ENCODE results near the gene TSKU. TPM values are rescaled to one million over a fixed set of nuclear protein-coding genes. Genes with fewer than 3 reads are reported as not detected.

Gene TSKU
- total RNA-seq, 1 donor from 2014 or later: 84.0 TPM

DNA sequence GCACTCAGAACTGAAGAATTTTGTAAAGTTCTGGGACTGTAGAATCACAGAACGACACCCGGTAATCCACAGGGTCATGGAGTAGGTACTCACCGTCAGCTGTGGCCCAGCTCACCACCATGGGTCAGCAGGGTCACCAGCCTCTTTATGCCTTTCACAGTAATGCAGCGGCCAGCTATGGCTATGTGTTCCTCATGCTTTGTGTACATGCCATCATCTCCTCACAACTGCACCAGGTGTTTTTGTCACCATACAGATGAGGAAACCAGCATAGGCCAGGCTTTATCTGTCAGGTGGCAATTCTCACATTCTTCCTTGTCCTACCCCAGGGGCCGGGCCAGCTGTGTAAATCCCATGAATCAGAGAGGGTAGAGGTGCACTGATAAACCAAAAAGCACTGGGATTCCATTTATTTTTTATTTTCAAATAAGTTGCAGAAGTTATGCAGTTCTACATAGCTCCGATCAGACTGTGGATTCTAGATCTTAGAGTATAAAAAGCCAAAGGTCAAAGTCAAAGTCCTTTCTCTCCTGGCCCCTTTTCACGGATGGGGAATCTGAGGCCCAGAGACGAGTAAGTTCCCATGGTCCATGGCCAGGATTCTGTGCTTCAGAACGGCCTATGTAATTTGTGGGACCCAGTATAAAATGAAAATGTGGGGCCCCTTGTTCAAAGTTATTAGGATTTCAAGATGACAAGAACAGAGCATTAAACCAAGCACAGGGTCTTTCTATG is 17.5 kb downstream of the TSKU start:
- Mint-ChIP-seq H3K27ac (ENCODE audit: unreplicated experiment) (no peak overlapping the region), H3K27me3 (ENCODE audit: unreplicated experiment) (no peaks in the 10 kb centered on the region), H3K4me3 (ENCODE audit: unreplicated experiment) (no peak overlapping the region), H3K4me1 (ENCODE audit: unreplicated experiment) (peaks cover 72% of the 10 kb centered on the region), H3K9me3 (ENCODE audit: unreplicated experiment) (no peaks in the 10 kb centered on the region), H3K36me3 (ENCODE audit: unreplicated experiment) (peaks cover 23% of the 10 kb centered on the region)
- DNase-seq (ENCODE audit: extremely low spot score, unreplicated experiment): peak; percentile 25
- TF ChIP-seq, protein P1, sequence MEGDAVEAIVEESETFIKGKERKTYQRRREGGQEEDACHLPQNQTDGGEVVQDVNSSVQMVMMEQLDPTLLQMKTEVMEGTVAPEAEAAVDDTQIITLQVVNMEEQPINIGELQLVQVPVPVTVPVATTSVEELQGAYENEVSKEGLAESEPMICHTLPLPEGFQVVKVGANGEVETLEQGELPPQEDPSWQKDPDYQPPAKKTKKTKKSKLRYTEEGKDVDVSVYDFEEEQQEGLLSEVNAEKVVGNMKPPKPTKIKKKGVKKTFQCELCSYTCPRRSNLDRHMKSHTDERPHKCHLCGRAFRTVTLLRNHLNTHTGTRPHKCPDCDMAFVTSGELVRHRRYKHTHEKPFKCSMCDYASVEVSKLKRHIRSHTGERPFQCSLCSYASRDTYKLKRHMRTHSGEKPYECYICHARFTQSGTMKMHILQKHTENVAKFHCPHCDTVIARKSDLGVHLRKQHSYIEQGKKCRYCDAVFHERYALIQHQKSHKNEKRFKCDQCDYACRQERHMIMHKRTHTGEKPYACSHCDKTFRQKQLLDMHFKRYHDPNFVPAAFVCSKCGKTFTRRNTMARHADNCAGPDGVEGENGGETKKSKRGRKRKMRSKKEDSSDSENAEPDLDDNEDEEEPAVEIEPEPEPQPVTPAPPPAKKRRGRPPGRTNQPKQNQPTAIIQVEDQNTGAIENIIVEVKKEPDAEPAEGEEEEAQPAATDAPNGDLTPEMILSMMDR (IDR thresholded peaks at IDR 0.05): no peak

DNA sequence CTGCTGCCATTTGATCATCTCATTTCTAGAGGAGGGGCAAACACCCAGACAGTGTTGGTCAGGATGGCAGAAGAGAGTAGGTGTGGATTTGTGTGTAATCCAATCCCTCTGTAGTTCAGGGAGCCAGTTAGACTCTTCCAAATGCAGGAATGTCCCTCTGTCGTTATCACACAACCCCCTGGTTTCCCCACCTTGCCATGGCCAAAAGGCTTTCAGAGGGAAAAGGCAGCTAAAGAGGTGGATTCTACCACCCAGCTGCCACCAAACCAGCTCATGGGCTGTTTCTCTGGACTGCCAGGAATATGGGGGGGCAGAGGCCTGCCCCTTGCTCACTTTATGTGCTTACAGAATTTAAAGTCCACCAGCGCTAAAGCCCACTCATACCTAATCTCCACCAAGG is 18.1 kb downstream of the TSKU start:
- H3K4me1 Mint-ChIP-seq (ENCODE audit: unreplicated experiment): peaks cover 72% of the 10 kb centered on the region
- H3K4me3 Mint-ChIP-seq (ENCODE audit: unreplicated experiment): no peak overlapping the region
- peaks cover 17% of the 10 kb centered on the region for H3K36me3 Mint-ChIP-seq (ENCODE audit: unreplicated experiment)
- TF ChIP-seq, protein P1 (IDR thresholded peaks at IDR 0.05): no peak
- H3K9me3 Mint-ChIP-seq (ENCODE audit: unreplicated experiment): no peaks in the 10 kb centered on the region
- no peak overlapping the region for H3K27ac Mint-ChIP-seq (ENCODE audit: unreplicated experiment)
- peak; percentile 51 for DNase-seq (ENCODE audit: extremely low spot score, unreplicated experiment)
- no peaks in the 10 kb centered on the region for H3K27me3 Mint-ChIP-seq (ENCODE audit: unreplicated experiment)

DNA sequence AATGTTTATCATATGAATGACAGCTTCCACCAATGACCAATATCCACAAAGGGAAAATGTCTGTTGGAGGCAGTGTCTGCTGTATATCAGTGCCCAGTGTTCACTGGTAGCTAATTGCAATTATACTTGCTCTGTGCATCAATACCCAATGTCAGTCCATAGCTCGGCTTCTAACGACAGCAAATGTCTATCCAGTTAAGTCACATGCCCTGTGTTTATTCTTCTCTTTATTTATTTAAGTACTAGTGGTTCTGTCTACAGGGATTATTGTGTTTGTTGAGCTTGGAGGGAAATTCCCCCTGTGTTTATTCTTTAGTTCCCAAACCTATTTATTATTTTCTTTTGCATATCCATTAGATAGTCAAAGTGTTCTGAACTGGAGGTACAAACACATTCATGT is 18.6 kb downstream of the TSKU start:
- TF ChIP-seq, protein P1 (IDR thresholded peaks at IDR 0.05): no peak
- Mint-ChIP-seq H3K9me3 (ENCODE audit: unreplicated experiment) (no peaks in the 10 kb centered on the region), H3K36me3 (ENCODE audit: unreplicated experiment) (peaks cover 15% of the 10 kb centered on the region), H3K27ac (ENCODE audit: unreplicated experiment) (no peak overlapping the region), H3K27me3 (ENCODE audit: unreplicated experiment) (no peaks in the 10 kb centered on the region), H3K4me3 (ENCODE audit: unreplicated experiment) (no peak overlapping the region), H3K4me1 (ENCODE audit: unreplicated experiment) (peaks cover 77% of the 10 kb centered on the region)
- DNase-seq (ENCODE audit: extremely low spot score, unreplicated experiment): no peak

DNA sequence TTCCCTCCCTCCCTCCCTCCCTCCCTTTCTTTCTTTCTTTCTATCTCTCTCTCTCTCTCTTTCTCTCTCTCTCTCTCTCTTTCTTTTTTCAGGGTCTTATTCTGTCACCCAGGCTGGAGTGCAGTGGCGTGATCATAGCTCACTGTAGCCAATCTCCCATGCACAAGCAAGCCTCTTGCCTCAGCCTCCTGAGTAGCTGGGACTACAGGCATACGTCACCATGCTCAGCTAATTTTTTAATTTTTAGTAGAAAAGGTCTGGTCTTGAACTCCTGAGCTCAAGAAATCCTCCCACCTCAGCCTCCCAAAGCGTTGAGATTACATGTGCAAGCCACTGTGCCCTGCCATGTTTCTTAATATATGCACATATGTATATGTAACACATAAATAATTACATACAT is 19.0 kb downstream of the TSKU start:
- Mint-ChIP-seq H3K9me3 (ENCODE audit: unreplicated experiment) (no peaks in the 10 kb centered on the region), H3K4me3 (ENCODE audit: unreplicated experiment) (no peak overlapping the region), H3K27me3 (ENCODE audit: unreplicated experiment) (no peaks in the 10 kb centered on the region), H3K27ac (ENCODE audit: unreplicated experiment) (no peak overlapping the region), H3K4me1 (ENCODE audit: unreplicated experiment) (peaks cover 81% of the 10 kb centered on the region), H3K36me3 (ENCODE audit: unreplicated experiment) (peaks cover 14% of the 10 kb centered on the region)
- peak; percentile 11 for DNase-seq (ENCODE audit: extremely low spot score, unreplicated experiment)
- TF ChIP-seq, protein P1 (IDR thresholded peaks at IDR 0.05): no peak

DNA sequence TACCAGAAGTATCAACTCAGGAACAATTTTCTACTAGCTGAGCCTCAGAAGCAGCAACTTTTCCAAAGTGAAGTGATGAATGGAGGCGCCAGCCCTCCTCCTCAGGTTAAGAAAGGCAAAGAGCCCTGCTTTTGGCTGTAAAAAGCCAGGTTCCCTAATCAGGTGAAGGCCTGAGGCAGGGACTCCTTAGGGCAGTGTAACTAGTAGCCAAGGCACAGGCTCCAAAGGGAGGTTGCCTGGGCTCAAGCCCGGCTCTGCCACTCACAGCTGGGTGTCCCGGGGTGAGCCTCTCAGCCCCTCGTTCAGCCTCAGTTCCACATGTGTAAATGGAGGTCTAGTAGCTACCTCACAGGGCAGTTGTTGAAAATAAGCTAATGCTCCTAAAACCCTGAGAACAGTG is 19.5 kb downstream of the TSKU start:
- peak; percentile 59 for DNase-seq (ENCODE audit: extremely low spot score, unreplicated experiment)
- Mint-ChIP-seq H3K27me3 (ENCODE audit: unreplicated experiment) (no peaks in the 10 kb centered on the region), H3K9me3 (ENCODE audit: unreplicated experiment) (no peaks in the 10 kb centered on the region), H3K36me3 (ENCODE audit: unreplicated experiment) (peaks cover 13% of the 10 kb centered on the region), H3K27ac (ENCODE audit: unreplicated experiment) (no peak overlapping the region), H3K4me1 (ENCODE audit: unreplicated experiment) (peaks cover 85% of the 10 kb centered on the region), H3K4me3 (ENCODE audit: unreplicated experiment) (no peak overlapping the region)
- TF ChIP-seq, protein P1 (IDR thresholded peaks at IDR 0.05): no peak

Data from osteocyte (in vitro differentiated cells).